Stimulated activated naive CD8-positive, alpha-beta T cell treated with anti-CD3 and anti-CD28 coated beads, Interleukin-15, amount 100 ng/mL, for 72 hours (primary cell): ENCODE measurements around the gene RAB5IF.

Source experiments
- ATAC-seq: fragments of 150-1000 bp; cut with Tn5 transposase; 2 replicates; pipeline ENCODE4 v1.10.0; 2021; ENCODE audit warnings: mild to moderate bottlenecking, moderate library complexity
- DNase-seq, 2 donors: peaks; one replicate each; pipeline ENCODE4 v3.0.0; 2021 to 2022
- H3K27ac Mint-ChIP-seq, 2 donors: one replicate each; pipeline ENCODE4 v1.8.0; 2022; ENCODE audit warnings: mild to moderate bottlenecking in 2 of 2, mixed read lengths in 2 of 2, moderate library complexity in 2 of 2
- H3K27me3 Mint-ChIP-seq: one replicate; pipeline ENCODE4 v1.8.0; 2022; ENCODE audit warnings: mixed read lengths
- H3K4me1 Mint-ChIP-seq: one replicate; pipeline ENCODE4 v1.8.0; 2022; ENCODE audit warnings: mild to moderate bottlenecking, mixed read lengths
- H3K4me3 Mint-ChIP-seq, 2 donors: one replicate each; pipeline ENCODE4 v1.8.0; 2022; ENCODE audit warnings: mild to moderate bottlenecking in 2 of 2, mixed read lengths in 2 of 2, moderate library complexity in 1 of 2
- H3K9me3 Mint-ChIP-seq, 2 donors: one replicate each; pipeline ENCODE4 v1.8.0; 2022; ENCODE audit warnings: mixed read lengths in 2 of 2

RAB5IF gene

DNA sequence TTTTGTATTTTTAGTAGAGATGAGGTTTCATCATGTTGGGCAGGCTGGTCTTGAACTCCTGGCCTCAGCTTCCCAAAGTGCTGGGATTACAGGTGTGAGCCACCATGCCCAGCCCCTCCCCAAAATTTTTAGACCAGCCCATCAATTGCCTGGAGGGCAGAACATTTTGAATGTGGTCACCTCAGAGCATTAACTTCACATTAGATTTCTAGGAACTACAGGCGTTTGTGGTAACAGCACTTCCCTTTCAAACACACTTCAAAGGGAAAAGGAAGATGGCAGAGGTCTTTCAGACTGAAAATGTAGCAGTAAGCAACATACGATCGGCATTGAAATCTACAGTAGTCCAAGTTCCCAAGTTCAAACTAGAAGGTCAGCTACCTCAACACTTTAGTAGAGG lies 52.7 kb downstream of the RAB5IF start:
- Mint-ChIP-seq H3K4me1 (peaks cover 23% of the 10 kb centered on the region), H3K4me3 (peak overlapping the region; percentile 29 to 49), H3K27ac (peak overlapping the region; percentile 60 to 63), H3K27me3 (no peaks in the 10 kb centered on the region), H3K9me3 (no peaks in the 10 kb centered on the region)
- peak; percentile 76 for ATAC-seq
- DNase-seq: peak in 1 of 2 donors; percentile 27
